C4-2B (cell line): ENCODE data around the gene NFIA.
"Not testable (repeated sequence)": the region's sequence is repeated elsewhere in the genome, so short reads cannot be mapped to it uniquely, and the experiment has no call there.

Experiments
- H3K27ac ChIP-seq: fragments of 450-650 bp; 2 replicates; pipeline ENCODE4 v1.5.1; 2017
- ZFX ChIP-seq: fragments of 450-650 bp; IDR thresholded peaks from 2 replicates; pipeline ENCODE4 v1.6.1; 2017
- TF ChIP-seq, protein P1 (sequence below): fragments of 450-650 bp; conservative IDR thresholded peaks from 2 replicates; pipeline ENCODE4 v1.5.1; 2017; ENCODE audit warnings: mild to moderate bottlenecking

NFIA gene

DNA sequence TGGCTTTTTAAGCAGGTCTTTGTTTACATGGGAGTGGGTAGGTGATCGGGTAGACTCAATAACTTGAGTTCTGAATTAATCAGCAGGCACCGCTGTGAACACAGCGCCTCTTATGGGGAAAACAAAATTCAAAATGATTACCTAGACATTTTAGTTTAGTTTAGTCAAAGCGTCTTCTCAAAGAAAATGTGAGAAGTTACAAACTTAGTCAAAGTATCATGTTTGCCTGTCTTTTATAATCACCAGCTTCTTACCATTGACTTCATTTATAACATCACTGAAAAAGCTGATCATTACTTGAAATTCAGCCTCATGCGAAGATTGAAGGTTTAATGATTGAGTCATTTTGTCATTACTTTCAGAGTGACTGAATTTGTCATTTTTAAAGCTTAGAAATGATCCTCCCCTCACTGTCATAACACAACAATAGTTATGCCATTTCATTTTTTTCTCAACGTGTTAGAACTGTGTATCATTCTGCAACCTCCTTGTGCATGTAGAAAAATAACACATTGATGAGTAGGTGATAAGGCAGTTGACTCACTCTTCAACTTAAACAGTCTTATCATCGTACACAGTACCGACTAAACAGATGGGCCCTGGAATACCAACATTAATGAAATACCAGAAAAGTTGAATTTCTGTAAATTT is 188.5 kb downstream of the NFIA start:
- TF ChIP-seq, protein P1, sequence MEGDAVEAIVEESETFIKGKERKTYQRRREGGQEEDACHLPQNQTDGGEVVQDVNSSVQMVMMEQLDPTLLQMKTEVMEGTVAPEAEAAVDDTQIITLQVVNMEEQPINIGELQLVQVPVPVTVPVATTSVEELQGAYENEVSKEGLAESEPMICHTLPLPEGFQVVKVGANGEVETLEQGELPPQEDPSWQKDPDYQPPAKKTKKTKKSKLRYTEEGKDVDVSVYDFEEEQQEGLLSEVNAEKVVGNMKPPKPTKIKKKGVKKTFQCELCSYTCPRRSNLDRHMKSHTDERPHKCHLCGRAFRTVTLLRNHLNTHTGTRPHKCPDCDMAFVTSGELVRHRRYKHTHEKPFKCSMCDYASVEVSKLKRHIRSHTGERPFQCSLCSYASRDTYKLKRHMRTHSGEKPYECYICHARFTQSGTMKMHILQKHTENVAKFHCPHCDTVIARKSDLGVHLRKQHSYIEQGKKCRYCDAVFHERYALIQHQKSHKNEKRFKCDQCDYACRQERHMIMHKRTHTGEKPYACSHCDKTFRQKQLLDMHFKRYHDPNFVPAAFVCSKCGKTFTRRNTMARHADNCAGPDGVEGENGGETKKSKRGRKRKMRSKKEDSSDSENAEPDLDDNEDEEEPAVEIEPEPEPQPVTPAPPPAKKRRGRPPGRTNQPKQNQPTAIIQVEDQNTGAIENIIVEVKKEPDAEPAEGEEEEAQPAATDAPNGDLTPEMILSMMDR, result no peak
- TF ChIP-seq ZFX, result no peak
- H3K27ac ChIP-seq, result no peak overlapping the region

GRCh38 chr1:61271412-61271789 is 189.0 kb downstream of the NFIA start:
- TF ChIP-seq, protein P1, result no peak
- no peak for TF ChIP-seq ZFX
- no peak overlapping the region for H3K27ac ChIP-seq

- no peak for TF ChIP-seq ZFX
- TF ChIP-seq, protein P1, result no peak
- no peak overlapping the region for H3K27ac ChIP-seq
Observed at GRCh38 chr1:61273167-61273705, 190.9 kb downstream of the NFIA start.

GRCh38 chr1:61273861-61274260 is 191.5 kb downstream of the NFIA start:
- no peak overlapping the region for H3K27ac ChIP-seq
- TF ChIP-seq, protein P1, result no peak
- no peak for TF ChIP-seq ZFX

DNA sequence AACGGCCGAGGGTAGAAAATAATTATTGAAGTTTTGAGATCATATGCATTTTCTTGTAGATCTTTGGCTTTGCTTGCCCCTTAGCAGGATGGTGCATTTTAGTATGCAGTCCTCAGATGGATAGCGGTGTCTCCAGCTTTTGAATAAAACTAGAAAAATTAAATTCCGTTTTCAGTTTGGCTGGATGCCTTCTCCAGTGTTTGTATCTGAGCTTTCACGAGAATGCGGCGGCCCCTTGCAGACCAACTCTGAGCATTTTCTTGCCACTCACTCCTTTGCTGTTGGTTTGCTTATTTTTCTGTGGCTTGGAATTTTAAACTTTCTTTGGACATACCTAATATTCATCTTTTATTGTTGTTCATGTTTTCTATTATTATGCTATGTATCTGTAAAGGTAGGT is 192.6 kb downstream of the NFIA start:
- no peak overlapping the region for H3K27ac ChIP-seq
- no peak for TF ChIP-seq ZFX
- TF ChIP-seq, protein P1, result no peak

GRCh38 chr1:61276246-61276645 is 193.9 kb downstream of the NFIA start:
- TF ChIP-seq, protein P1, result no peak
- TF ChIP-seq ZFX, result no peak
- no peak overlapping the region for H3K27ac ChIP-seq

GRCh38 chr1:61277121-61277690 is 194.8 kb downstream of the NFIA start:
- H3K27ac ChIP-seq, result no peak overlapping the region
- TF ChIP-seq, protein P1, result no peak
- TF ChIP-seq ZFX, result no peak

- not testable (repeated sequence) for H3K27ac ChIP-seq
Observed at GRCh38 chr1:61278503-61278902, 196.1 kb downstream of the NFIA start.
